Stimulated activated CD4-positive, alpha-beta T cell treated with anti-CD3 and anti-CD28 coated beads, Interleukin-4, amount 100 ng/mL, for 4 hours (primary cell): Measurements from ENCODE around the gene RAB8B.

Source experiments
- DNase-seq, 2 experiments: peaks; one replicate each; pipeline ENCODE4 v3.0.0-alpha.2; 2020

Gene RAB8B

GRCh38 chr15:63238796-63239195 is 49.4 kb downstream of the RAB8B start:
- no peak for DNase-seq

DNA sequence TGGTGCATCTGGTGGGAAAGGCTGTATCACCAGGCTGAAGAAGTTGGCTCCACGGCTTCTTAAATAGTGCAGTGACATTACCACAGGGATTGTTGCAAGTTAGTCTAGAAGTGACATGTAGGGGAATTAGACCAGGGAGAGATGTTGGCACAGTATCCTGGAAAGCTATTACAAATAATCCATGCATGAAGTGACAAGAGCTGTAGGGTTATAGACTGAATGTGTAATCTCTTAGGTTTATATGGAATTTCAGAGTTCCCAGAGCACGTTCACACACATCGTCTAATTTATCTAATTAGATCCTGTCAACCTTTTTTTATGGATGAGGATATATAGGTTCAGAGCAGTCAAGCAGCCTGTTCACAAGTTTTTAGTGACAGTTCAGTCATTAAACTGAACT is 50.7 kb downstream of the RAB8B start:
- no peak for DNase-seq

DNA sequence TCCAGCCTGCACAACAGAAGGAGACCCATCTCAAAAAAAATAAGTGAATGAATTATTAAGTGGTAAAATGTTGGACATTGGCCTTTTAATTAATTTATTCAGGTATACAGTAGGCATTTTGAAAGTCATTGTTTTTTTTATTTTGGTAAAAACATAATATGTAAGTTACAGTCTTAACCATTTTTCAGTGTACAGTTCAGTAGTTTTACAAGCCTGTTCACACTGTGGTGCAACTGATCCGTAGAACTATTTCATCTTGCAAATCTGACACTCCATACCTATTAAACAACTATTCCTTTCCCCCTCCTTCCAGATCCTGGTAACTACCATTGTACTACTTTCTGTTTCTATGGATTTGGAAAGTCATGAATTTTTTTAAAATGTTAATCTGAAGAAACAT is 51.9 kb downstream of the RAB8B start:
- no peak for DNase-seq

DNA sequence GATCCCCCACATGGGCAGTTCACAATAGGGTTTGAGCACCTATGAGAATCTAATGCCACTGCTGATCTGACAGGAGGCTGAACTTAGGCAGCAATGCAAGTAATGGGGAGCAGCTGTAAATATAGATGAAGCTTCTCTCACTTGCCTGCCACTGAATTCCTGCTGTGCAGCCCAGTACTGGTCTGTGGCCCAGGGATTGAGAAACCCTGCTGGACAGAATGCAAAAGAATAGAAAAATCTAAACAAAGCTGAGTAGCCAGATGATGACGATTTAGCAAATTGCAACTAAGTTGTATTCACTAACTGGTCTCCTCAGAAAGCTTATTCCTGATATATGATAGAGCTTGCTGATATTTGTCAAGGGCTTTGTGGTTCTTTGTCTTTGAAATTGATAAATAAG is 53.7 kb downstream of the RAB8B start:
- DNase-seq: no peak

DNA sequence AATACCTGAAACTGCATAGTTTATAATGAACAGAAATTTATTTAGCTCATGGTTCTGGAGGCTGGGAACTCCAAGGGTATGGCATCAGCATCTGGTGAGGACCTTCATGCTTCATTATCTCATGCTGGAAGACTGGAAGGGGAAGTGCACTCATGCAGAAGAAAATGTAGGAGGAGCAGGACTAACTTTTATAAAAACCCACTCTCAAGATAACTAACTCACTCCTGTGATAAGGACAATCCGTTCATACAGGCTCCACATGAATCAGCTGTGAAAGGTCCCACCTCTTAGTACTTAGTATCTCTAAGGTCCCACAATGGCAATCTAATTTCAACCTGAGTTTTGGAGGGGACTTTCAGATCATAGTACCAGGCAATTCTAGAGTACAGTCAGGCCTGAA is 54.4 kb downstream of the RAB8B start:
- no peak for DNase-seq

- DNase-seq: no peak
Measured at GRCh38 chr15:63244399-63244798, 55.0 kb downstream of the RAB8B start.

- no peak for DNase-seq
Measured at GRCh38 chr15:63244976-63245645, 55.7 kb downstream of the RAB8B start.

DNA sequence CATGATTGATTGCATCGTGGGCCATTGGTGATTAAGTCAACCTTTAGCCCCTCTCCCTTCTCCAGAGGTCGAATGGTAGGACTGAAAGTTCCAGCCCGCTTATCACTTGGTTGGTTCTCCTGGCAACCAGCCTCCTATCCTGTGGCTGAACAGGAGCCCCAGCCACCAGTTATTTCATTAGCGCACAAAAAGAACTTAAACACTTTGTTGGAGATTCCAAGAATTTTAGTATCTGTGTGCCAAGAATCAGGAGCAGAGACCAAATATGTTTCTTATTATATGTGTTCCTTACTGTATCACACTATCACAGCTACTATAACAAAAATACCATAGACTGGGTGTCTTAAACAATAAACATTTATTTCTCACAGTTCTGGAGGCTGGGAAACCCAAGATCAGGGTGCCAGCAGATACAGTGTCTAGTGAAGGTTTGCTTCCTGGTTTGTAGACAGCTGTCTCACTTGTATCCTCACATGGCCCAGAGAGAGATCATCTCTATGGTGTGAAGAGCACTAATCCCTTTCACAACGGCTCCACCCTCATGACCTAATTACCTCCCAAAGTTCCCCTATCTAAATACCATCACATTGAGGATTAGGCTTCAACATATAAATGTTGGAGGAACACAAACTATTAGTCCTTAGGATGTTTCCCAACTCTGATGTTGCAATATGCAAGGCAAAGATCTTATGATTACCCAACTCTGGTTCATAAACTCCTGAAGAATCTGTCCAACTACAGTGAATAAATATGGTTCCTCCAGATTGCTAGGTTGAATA is 57.5 kb downstream of the RAB8B start:
- DNase-seq: no peak

DNA sequence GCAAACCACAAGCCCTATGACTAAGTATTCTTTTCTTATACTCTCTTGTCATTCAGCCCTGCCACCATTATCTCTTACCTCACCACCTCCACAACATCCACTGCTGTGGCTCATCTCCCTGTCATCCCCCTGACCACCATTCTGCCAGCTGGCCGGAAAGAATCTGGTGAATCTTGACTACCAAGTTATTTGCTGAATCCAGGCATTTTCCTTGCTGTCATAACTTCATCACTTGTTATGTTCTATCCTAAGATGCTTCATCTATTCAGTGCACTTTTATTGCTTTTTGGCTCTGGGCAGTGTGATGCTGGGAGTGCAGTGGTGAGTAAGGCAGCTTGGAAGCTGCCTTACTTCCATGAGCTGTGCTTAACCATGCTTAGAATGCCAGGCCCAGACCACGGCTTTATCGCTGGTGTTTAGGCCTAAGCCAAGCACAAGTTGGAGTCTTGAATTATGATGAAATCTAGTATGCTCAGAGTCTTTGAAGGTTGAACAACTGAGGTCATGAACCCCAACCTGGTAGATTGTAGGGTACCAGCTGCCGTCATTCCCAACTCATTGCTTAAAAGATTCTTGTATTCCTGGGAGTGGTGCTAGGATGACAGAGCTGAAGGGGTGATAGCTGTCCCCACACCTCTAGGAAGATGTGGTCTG is 61.0 kb downstream of the RAB8B start:
- DNase-seq: no peak

DNA sequence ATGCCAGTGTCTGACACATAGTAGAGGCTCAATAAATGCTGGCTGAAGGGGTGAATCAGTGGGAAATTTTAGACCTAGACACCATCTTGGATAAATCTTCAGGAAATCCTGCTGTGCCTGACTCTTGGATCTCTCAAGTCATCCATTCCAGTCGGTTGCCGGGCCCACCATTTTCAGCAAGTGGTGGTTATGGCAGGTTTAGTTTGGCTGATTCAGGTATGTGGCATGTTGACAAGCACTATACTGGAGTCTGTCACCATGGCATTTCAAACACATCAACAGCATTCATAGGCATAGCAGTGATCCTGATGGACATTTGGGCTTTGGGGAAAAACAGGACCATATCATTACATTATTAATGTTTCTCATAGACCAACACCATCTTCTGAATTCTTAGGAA is 62.3 kb downstream of the RAB8B start:
- DNase-seq: no peak

GRCh38 chr15:63252292-63252691 is 62.9 kb downstream of the RAB8B start:
- DNase-seq: no peak

GRCh38 chr15:63254991-63255390 is 65.6 kb downstream of the RAB8B start:
- DNase-seq: no peak

DNA sequence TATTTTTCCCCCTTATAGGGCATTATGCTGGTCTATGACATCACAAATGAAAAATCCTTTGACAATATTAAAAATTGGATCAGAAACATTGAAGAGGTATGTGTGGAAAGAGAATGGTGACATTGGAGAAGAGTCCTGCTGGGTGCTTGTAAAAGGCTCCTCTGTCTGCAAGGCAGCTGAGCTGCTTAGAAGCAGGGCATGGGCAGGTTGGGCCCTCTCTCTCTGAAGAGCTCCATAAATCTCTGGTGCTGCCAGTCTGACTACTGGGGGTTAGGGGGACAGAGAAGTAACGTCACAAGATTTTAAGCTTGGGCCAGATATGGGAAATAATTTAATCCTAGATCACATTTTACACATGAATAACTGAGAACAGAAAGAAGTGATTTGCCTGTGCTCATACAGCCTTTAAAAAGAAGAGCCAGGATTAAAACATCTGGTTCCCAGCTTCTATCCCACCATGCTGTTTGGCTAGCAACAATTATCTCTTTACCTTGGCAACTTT is 66.1 kb downstream of the RAB8B start:
- DNase-seq: no peak

DNA sequence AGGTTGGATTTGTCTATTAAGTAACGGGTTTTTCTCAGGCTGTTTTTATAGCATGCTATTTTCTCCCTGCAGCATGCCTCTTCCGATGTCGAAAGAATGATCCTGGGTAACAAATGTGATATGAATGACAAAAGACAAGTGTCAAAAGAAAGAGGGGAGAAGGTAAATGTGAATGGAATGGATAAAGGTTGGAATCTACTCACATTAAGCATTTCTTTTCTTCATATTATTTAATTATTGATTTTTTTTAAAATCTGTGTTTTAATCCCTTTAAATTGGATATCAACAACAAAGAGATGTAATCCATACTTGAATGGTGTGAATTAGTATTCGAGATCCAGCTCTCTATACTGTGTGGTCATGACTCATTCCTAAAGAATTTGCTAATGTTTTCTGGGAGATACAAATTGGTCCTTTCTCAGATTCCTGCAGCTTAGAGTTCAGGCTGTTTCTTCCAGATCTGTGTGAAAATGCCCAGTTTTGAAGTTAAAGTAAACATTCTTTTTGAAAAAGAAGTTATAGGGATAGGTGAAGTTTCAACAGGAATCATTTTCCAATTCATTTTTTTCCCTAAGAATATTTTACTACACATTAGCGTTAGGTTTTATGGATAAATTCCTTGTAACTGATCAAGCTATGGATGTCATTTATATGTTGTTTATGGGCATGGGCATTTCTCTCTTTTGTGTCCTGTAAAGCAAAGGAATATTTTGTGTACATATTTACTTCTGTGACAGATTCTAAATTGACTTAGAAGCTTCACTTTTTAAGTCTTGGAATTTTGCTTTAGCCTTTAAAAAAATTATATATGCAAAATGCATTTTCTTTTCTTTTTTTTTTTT is 67.2 kb downstream of the RAB8B start:
- DNase-seq: no peak

DNA sequence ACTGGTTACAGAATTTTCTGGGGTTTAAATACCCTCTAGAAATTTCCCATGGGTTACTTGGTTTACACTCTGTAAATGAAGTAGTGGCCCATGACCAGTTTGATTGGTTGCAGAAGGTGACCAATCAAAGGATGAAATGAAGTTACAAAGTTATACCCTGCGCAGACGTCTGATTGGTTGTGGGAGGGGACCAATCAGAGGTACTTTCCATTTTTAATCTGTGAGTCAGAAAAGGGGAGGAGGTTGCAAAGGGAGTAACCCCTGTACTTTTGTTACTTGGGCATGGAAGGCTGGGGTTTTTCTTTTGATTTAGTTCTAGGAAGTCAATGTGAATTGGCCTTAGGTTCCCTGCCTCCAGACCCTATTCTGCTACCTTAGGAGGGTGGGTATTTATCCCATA is 69.3 kb downstream of the RAB8B start:
- DNase-seq: no peak

DNA sequence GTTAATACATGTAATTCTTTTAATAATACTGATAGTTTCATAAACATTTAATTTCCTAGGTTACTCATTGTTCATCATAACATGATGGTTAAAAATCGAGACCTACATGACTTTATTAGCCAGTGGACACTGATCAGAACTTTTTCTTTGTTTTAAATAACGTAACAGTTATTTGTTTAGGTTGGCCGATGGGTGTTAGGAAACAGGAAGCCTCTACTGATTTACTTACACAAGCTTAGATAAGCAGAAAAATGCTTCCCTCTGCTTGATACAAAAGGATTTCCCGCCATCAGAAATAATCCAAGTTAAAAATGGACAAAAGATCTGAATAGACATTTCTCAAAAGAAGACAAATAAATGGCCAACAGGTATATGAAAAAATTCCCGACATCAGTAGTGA is 71.4 kb downstream of the RAB8B start:
- no peak for DNase-seq

GRCh38 chr15:63261311-63261710 is 71.9 kb downstream of the RAB8B start:
- no peak for DNase-seq

DNA sequence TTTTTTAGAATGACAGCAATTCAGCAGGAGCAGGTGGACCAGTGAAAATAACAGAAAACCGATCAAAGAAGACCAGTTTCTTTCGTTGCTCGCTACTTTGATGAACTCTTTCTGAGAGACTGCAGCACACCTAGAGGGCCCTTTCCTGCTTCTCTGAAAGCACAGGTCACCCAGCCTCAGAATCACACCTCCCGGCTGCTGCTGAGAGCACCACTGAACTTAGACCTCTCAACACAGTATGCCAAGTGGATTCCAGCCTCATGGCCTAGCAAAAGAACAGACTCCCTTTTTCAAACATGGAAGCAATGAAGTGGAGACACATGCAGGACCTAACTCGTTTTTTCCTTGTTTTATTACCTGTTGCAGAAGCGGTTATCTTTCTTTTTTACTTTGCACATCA is 74.1 kb downstream of the RAB8B start:
- no peak for DNase-seq

GRCh38 chr15:63264688-63265293 is 75.4 kb downstream of the RAB8B start:
- DNase-seq: no peak

- DNase-seq: no peak
Measured at GRCh38 chr15:63274427-63274826, 85.0 kb downstream of the RAB8B start.

- DNase-seq: no peak
Measured at GRCh38 chr15:63276342-63277037, 87.1 kb downstream of the RAB8B start.
